ENCODE measurements around the gene VSIG10L2.

The VSIG10L2 gene

GRCh38 chr11:125929445-125930075, 16.3 kb upstream of the VSIG10L2 start:
- no peak for DNase-seq (ENCODE audit: low spot score)

DNA sequence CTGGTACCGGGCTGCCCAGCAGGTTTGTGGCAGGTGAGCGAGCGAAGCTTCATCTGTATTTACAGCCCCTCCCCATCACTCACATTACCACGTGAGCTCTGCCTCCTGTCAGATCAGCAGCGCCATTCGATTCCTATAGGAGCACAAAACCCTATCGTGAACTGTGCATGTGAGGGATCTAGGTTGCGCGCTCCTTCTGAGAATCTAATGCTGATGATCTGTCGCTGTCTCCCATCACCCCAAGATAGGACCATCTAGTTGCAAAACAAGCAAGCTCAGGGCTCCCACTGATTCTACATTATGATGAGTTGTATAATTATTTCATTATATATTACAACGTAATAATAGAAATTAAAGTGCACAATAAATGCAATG, 15.8 kb upstream of the VSIG10L2 start:
- DNase-seq (ENCODE audit: low spot score) = no peak

- DNase-seq (ENCODE audit: low spot score) = no peak
Measured at GRCh38 chr11:125931116-125931515, 14.7 kb upstream of the VSIG10L2 start.

GRCh38 chr11:125931668-125932067, 14.2 kb upstream of the VSIG10L2 start:
- DNase-seq (ENCODE audit: low spot score) = no peak

DNA sequence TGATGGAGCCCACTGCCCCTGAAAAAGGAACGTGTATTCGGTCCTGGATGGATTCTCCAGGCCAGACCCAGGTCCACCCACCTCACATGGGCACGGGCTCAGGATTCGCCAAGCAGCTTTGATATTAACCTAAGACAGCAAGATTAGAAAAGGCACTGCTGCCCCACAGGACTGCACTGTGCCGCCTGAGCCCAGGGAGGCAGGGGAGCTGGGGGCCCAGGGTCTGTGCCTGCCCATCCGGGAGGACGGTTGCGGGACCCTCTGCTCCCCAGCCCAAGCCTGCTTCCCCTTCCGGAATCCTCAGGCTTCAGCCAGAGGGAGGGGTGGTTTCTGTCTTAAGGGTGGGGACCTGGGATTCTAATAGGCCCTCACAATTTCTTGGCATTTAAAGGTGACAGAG, 13.5 kb upstream of the VSIG10L2 start:
- DNase-seq (ENCODE audit: low spot score) = no peak

GRCh38 chr11:125933030-125933813, 12.6 kb upstream of the VSIG10L2 start:
- no peak for DNase-seq (ENCODE audit: low spot score)

DNA sequence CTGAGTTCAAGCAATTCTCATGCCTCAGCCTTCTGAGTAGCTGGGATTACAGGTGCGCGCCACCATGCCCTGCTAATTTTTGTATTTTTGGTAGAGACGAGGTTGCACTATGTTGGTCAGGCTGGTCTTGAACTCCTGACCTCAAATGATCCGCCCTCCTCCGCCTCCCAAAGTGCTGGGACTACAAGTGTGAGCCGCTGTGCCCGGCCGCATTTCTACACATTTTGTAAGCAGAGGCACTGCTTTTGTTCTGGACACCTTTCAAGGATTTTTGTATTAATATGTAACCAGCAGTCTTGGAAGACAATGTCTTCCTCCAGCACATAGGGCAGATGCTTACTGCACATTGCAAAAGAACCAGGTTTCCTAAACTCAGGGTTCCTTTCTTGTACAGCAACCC, 11.4 kb upstream of the VSIG10L2 start:
- no peak for DNase-seq (ENCODE audit: low spot score)

GRCh38 chr11:125935056-125935455, 10.8 kb upstream of the VSIG10L2 start:
- no peak for DNase-seq (ENCODE audit: low spot score)

- DNase-seq (ENCODE audit: low spot score) = peak; percentile 40
Measured at GRCh38 chr11:125935618-125936199, 10.1 kb upstream of the VSIG10L2 start.

GRCh38 chr11:125938418-125938817, 7.4 kb upstream of the VSIG10L2 start:
- DNase-seq (ENCODE audit: low spot score) = no peak

DNA sequence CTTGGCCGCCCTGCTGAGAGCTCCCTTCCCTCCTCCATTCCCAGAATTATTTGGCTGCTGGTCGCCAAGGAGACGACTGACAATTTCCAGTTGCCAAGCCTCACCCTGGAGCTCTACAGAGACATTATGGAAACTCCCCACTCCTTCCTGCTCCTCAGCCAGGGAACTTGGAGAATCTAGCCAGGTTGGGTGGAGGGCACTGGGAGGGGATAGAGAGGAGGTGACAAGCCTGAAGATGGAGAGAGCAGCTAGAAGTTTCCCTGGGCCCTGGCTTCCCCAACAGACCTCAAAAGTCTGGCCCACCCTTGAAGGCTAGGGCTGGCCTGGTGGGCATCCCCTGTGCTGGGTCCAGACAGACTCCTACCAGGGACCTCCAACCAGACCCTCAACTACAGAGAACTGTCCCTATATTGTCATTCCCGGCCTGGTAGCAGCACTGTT, 6.7 kb upstream of the VSIG10L2 start:
- DNase-seq (ENCODE audit: low spot score) = no peak

GRCh38 chr11:125940145-125940544, 5.7 kb upstream of the VSIG10L2 start:
- DNase-seq (ENCODE audit: low spot score) = no peak

- no peak for DNase-seq (ENCODE audit: low spot score)
Measured at GRCh38 chr11:125941267-125941618, 4.6 kb upstream of the VSIG10L2 start.

DNA sequence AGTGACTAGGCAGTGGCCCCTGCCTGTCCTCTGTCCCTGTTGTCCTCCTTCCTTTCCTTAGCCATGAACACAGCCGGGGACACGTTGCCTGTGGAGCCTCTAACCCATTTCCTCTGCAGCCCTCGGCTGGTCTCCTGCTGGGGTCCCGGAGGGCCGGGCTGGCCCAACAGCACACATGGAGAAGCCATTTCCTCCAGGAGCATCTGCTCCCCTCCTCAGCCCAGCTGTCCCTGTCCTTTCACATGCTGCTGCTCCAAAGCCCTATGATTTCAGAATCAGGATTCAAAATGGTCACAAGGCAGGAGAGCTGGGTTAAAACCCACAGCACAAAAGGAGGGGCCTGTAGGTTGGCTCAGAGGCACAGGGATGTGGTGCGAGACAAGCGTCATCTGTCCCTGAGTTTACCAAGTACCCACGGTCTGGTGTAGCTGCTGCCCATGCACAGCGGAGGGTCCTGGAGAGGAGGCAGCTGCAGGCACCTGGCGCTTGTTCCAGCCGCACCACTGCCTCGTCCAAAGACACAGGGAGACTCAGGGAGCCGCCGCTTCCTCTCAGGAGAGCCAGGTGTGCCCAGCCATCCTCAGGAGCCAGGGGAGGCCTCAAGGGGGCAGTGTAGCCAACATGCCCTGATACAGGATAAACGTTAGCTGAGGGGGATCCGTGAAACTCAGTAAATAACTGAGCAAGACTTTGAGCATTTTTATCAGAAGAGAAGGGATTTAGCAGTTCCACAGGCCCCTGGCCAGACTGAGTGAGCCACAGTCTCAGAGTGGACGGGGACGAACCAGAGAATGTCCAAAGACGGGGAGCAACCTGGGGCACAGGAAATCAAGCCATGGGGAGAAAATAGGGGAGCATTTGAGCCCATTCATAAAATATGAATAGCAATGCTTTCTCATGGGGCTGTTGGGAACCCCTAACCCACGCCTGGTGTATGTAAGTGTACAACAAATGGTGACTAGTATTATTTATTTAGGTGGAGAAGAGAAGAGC, 3.9 kb upstream of the VSIG10L2 start:
- DNase-seq (ENCODE audit: low spot score) = peak; percentile 55

- no peak for DNase-seq (ENCODE audit: low spot score)
Measured at GRCh38 chr11:125942771-125943428, 2.9 kb upstream of the VSIG10L2 start.

GRCh38 chr11:125943661-125944349, 2.0 kb upstream of the VSIG10L2 start:
- no peak for DNase-seq (ENCODE audit: low spot score)

DNA sequence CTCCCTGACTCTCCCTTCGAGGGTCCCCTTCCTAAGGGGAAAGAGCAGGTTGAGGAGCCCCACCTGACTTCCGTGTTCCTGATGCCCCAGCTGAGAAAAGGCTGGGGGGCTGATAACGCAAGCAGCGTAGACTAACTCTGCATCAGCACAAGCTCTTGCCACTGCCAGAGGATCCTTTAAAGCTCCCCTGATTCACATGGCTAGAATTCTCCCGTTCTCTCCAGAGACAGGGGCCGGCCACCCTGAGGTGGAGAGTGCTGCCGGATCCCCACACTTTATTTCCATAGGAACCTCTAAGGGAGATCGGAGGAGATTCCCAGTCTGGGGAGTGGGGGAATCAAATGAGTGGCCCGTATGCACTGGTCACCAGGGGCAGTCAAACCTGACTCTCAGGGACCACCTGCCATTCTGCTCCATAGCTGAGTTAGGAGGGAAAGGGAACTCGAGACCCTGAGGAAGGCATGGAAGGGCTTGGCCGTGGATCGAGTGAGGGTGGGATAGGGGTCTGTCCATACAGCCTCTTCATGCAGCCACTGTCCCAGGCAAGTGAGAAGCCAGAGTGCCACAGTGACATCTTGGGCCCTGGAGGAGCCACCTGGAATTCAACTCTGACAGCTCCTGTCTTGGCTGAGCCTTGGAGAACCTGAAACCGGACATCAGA, 1.4 kb upstream of the VSIG10L2 start:
- no peak for DNase-seq (ENCODE audit: low spot score)

DNA sequence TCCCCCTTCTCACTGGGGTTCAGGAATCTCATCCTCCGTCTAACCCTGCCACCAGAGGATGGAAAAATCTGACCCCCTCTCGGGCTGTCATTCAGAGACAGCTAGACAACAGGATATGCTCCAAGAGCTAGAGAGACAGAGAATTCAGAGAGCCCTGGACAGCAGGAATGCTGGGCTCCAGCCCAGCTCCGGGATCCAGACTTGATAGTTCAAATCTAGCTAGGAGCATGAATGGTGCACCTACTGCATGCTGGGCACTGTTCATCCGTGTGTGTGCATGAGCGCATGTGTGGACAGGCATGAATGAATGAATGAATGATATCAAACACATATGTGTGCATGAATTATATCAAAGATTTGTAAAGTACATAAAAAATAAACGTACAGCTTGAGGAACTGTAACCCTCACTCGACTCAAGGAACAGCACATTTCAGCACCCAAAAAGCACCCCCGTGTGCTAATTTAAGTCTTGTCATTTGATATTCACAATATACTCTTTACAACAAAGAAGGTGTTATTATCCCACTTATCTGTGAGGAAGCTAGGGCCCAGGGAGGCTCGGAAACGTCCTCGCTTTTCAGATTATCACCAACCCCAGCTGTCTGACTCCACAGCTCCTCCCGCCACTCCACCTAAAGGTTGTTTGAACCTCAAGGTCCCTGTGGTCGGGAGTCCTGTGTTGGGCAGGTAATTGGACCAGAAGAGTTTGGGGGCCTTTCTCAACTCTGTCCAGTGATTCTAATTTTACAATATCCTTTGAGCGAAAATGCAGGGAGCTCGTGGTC, 640 bp upstream of the VSIG10L2 start:
- no peak for DNase-seq (ENCODE audit: low spot score)

- no peak for DNase-seq (ENCODE audit: low spot score)
Measured at GRCh38 chr11:125946712-125947418, 1.0 kb downstream of the VSIG10L2 start.

All from SK-N-DZ (cell line).